ENCODE data around the gene NDUFB2. TPM values are rescaled to one million over a fixed set of nuclear protein-coding genes. Genes with fewer than 3 reads are reported as not detected.
"Not testable (repeated sequence)": the region's sequence is repeated elsewhere in the genome, so short reads cannot be mapped to it uniquely, and the experiment has no call there.

The NDUFB2 gene
- total RNA-seq, 1 donor = 48.9 TPM

DNA sequence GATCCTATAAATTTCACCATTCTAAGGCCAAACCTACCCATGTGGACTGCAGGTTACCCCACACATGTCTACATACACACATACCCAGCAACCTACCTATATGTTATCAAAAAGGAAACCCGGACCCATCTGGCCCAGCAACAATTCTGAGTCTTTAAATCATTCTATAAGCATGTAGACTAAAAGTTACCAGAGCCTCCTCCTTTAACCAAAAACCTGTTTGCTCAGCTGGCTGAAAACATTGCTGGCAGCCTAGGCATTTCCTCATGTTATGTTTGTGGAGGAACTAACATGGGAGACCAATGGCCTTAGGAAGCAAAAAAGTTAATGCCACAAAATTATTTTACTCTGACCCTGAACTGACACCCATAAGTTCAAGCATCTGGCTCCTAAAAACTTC, 29.0 kb upstream of the NDUFB2 start:
- H3K4me3 ChIP-seq (ENCODE audit: low read length) = no peak overlapping the region
- H3K9me3 ChIP-seq (ENCODE audit: low read depth, low read length) = no peaks in the 10 kb centered on the region
- peaks cover 6% of the 10 kb centered on the region for H3K4me1 ChIP-seq (ENCODE audit: insufficient read depth, low read length)
- H3K27me3 ChIP-seq (ENCODE audit: insufficient read depth, low read length) = no peaks in the 10 kb centered on the region

DNA sequence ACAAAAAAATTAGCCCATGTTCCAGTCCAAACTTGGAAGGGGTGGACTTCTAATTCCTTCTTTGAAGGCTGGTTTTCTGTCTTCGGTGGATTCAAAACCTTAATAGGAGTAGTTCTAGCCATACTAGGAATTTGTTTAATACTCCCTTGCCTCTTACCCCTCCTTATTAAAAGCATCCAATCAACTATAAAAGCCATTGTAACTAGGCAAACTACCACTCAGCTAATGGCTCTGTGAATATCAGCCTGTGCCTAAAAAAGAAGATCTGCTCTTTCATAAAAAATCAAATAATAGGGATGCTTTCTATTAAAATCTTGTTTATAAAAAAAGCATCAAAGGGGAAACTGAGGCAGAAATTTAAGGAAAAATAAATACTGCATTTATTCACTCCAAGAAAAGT, 27.9 kb upstream of the NDUFB2 start:
- H3K9me3 ChIP-seq (ENCODE audit: low read depth, low read length) = no peaks in the 10 kb centered on the region
- peaks cover 12% of the 10 kb centered on the region for H3K4me1 ChIP-seq (ENCODE audit: insufficient read depth, low read length)
- H3K4me3 ChIP-seq (ENCODE audit: low read length) = no peak overlapping the region
- H3K27me3 ChIP-seq (ENCODE audit: insufficient read depth, low read length) = no peaks in the 10 kb centered on the region

DNA sequence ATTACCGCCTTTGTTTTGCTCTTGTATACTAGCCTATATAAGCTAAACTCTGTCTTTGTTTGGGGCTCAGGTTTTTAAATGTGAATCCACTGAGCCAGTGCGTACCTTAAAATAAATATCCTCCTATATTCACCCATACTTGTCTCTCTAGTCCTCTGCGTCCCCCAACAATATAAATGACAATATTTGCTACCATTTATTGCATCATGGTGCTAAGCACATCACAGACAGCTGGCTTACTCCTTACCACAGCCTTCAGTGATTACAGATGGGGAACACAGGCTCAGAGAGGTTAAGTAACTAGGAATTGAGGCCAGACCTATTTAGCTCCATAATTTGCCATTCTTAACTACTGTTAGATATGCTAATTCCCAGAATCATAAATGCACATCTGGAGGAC, 27.2 kb upstream of the NDUFB2 start:
- H3K9me3 ChIP-seq (ENCODE audit: low read depth, low read length) = no peaks in the 10 kb centered on the region
- no peaks in the 10 kb centered on the region for H3K27me3 ChIP-seq (ENCODE audit: insufficient read depth, low read length)
- H3K4me3 ChIP-seq (ENCODE audit: low read length) = no peak overlapping the region
- H3K4me1 ChIP-seq (ENCODE audit: insufficient read depth, low read length) = peaks cover 19% of the 10 kb centered on the region

DNA sequence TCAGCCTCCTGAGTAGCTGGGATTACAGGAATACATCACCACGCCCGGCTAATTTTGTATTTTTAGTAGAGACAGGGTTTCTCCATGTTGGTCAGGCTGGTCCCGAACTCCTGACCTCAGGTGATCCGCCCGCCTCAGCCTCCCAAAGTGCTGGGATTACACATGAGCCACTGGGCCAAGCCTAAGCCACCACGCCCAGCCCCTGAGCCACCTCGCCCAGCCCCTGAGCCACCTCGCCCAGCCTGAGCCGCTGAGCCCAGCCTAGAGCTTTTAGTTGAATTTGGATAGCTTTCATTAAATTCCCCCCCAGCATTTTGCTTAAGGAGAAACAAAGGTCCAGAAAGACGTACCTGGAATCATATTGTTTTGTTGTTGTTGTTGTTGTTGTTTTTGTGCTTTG, 26.6 kb upstream of the NDUFB2 start:
- H3K4me1 ChIP-seq (ENCODE audit: insufficient read depth, low read length) = peaks cover 24% of the 10 kb centered on the region
- not testable (repeated sequence) for H3K9me3 ChIP-seq (ENCODE audit: low read depth, low read length); H3K27me3 ChIP-seq (ENCODE audit: insufficient read depth, low read length); H3K4me3 ChIP-seq (ENCODE audit: low read length)

DNA sequence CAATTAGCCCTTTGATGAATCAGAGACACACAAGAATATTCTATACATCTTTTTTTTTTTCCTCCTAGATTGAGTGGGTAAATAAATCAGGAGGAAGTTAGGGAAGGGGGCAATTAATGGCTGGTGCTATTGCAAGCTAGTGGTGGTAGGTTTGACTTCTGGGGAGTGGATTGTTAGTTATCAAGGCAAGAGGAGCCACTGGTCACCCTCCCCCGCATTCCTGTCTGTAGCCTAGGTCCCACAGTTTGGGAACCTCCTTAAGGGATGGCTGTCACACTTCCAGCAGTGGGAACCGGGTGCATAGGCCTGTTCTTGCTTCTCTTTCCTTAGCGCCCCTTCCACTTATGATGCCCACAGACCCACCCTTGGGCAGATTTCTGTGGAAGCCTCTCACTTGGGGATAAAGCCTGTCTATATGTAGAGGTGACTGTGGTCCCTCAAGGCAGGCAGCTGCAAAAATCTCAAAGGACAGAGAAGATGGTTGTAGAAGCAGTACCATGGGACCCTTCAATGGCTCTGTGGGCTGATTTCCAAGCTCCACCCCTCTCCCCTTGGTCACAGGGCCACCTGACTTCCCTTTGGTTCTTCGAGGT, 26.1 kb upstream of the NDUFB2 start:
- no peaks in the 10 kb centered on the region for H3K9me3 ChIP-seq (ENCODE audit: low read depth, low read length)
- no peaks in the 10 kb centered on the region for H3K27me3 ChIP-seq (ENCODE audit: insufficient read depth, low read length)
- H3K4me3 ChIP-seq (ENCODE audit: low read length) = no peak overlapping the region
- peaks cover 30% of the 10 kb centered on the region for H3K4me1 ChIP-seq (ENCODE audit: insufficient read depth, low read length)

DNA sequence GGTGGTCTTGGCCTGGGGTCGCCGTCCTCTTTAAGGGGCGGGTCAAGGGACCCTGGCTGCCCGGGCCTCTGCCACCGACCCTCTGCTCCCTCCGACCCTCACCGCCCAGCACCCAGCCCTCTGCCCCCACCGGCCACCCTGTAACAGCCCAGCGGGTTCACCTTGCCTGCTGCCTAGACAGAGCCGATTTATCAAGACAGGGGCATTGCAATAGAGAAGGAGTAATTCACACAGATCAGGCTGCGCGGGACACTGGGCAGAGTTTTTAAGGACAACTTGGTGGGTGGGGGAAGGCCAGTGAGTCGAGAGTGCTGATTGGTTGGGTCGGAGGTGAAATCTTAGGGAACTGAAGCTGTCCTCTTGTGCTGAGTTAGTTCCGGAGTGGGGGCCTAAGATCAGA, 24.5 kb upstream of the NDUFB2 start:
- peaks cover 45% of the 10 kb centered on the region for H3K4me1 ChIP-seq (ENCODE audit: insufficient read depth, low read length)
- no peaks in the 10 kb centered on the region for H3K27me3 ChIP-seq (ENCODE audit: insufficient read depth, low read length)
- no peaks in the 10 kb centered on the region for H3K9me3 ChIP-seq (ENCODE audit: low read depth, low read length)
- H3K4me3 ChIP-seq (ENCODE audit: low read length) = no peak overlapping the region

DNA sequence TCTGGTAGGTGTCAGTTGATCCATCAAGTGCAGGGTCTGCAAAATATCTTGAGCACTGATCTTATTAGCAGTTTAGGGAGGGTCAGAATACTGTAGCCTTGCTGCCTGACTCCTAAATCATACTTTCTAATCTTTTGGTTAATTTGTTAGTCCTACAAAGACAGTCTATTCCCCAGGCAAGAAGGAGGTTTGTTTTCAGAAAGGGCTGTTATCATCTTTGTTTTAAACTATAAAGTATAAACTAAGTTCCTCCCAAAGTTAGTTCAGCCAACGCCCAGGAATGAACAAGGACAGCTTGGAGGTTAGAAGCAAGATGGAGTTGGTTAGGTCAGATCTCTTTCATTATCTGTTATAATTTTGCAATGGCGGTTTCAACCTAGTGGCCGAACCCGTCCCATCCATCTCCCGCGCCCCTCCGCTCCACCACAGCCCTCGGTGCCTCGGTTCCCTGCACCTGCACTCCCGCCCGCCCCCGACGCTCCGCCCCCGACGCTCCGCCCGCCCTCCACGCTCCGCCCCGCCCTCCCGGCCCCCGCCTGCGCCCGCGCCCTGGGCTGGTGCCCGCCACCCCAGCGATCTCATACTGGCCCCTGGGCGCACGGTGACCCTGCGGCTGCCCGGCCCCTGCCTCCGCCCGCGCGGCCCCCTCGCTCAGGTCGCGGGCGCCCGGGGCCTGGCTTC, 24.0 kb upstream of the NDUFB2 start, which contains the start of gene ADCK2:
TSS of gene ADCK2 (plus strand) at position 564 of the 681 bp plus-strand sequence. CDS start 386 bp downstream, outside the sequence.
- H3K4me1 ChIP-seq (ENCODE audit: insufficient read depth, low read length) = peaks cover 47% of the 10 kb centered on the region
- H3K4me3 ChIP-seq (ENCODE audit: low read length) = peak within 1 kb of the TSS; percentile 65
- no peaks in the 10 kb centered on the region for H3K9me3 ChIP-seq (ENCODE audit: low read depth, low read length)
- H3K27me3 ChIP-seq (ENCODE audit: insufficient read depth, low read length) = no peaks in the 10 kb centered on the region

DNA sequence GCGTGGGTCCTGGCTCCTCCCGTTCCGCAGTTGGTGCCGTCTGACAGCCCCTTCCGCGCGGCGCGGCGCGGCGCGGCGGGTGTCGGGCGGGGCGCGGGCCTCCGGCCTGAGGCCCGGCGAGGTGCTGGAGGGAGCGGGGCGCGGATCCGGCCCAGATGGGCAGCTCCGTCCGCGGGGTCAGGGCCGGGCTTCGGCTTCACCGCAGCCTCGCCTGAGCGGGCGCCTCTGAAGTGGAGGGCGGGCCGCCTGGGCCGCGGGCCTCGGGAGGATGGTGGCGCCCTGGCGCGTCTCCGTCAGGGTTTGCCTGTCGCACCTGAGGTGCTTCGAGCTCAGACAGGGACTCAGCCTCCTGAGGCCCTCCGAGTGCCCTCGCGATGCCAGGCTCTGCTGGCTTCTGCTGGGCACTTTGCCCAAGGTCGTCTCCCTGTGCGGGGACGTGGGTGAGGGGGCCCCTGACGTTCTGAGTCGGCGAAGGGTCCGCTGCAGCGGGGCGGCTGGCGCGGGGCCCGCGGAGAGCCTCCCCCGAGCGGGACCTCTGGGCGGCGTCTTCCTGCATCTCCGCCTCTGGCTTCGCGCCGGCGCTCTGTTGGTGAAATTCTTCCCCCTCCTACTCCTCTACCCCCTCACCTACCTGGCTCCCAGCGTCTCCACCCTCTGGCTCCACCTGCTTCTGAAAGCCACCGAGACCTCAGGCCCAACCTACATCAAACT, 23.3 kb upstream of the NDUFB2 start:
- H3K4me1 ChIP-seq (ENCODE audit: insufficient read depth, low read length) = peaks cover 47% of the 10 kb centered on the region
- H3K9me3 ChIP-seq (ENCODE audit: low read depth, low read length) = no peaks in the 10 kb centered on the region
- peak overlapping the region; percentile 65 for H3K4me3 ChIP-seq (ENCODE audit: low read length)
- H3K27me3 ChIP-seq (ENCODE audit: insufficient read depth, low read length) = no peaks in the 10 kb centered on the region

DNA sequence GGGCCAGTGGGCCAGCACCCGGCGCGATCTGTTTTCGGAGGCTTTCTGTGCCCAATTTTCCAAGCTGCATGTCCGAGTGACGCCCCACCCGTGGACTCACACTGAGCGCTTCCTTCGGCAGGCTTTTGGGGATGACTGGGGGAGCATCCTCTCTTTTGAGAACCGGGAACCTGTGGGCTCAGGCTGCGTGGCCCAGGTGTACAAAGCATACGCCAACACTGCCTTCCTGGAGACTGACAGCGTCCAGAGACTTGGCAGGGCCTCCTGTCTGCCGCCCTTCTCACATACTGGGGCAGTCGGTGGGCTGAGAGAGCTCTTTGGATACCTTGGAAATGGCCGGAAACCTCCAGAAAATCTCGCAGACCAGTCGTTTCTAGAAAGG, 22.7 kb upstream of the NDUFB2 start:
- Histone ChIP-seq H3K27me3 (ENCODE audit: insufficient read depth, low read length) (no peaks in the 10 kb centered on the region), H3K4me3 (ENCODE audit: low read length) (peak overlapping the region; percentile 65), H3K4me1 (ENCODE audit: insufficient read depth, low read length) (peaks cover 47% of the 10 kb centered on the region), H3K9me3 (ENCODE audit: low read depth, low read length) (no peaks in the 10 kb centered on the region)

DNA sequence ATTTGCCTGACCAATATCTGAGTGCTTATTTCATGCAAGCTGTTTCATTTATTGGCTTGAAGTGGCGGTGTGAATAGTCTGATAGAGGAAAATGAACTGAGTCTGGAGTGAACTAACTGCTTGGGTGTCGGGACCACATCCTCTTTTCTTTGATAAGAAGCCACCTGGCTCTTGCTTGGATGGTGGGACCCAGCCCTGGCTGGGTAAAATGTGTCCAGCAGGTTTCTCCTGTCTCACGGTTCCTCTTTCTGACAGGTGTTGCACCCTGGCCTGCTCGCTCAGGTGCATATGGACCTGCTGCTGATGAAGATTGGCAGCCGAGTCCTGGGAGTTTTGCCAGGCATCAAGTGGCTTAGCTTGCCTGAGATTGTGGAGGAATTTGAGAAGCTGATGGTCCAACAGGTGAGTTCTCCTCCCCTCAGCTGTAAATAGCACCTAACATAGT, 22.1 kb upstream of the NDUFB2 start:
- peaks cover 47% of the 10 kb centered on the region for H3K4me1 ChIP-seq (ENCODE audit: insufficient read depth, low read length)
- H3K9me3 ChIP-seq (ENCODE audit: low read depth, low read length) = no peaks in the 10 kb centered on the region
- no peak overlapping the region for H3K4me3 ChIP-seq (ENCODE audit: low read length)
- no peaks in the 10 kb centered on the region for H3K27me3 ChIP-seq (ENCODE audit: insufficient read depth, low read length)

DNA sequence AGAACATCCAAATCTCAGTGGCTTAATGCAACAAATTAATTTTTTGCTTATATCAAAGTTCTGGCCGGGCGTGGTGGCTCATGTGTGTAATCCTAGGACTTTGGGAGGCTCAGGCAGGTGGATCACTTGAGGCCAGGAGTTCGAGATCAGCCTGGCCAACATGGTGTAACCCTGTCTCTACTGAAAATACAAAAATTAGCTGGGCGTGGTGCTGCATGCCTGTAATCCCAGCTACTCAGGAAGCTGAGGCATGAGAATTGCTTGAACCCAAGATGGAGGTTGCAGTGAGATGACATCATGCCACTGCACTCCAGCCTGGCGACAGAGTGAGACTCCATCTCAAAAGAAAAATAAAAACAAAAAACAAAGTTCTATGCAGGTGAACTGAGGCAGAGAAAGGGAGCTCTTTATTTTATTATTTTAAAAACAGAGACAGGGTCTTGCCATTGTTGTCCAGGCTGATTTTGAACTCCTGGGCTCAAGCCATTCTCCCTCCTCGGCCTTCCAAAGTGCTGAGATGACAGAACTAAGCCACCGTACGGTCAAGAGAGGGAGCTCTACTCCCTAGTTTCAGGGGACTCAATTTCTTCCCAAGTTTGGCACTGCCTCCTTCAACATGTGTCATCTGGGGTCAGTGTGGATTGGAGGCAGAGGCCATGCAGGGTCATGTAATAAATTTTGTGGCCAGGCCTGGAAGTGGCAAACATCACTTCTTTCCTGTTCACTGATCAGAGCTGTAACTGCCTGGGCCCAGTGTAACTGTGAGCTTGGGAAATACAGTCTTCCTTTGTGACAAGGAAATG, 21.4 kb upstream of the NDUFB2 start:
- Histone ChIP-seq H3K4me3 (ENCODE audit: low read length) (no peak overlapping the region), H3K4me1 (ENCODE audit: insufficient read depth, low read length) (peaks cover 47% of the 10 kb centered on the region), H3K27me3 (ENCODE audit: insufficient read depth, low read length) (no peaks in the 10 kb centered on the region), H3K9me3 (ENCODE audit: low read depth, low read length) (no peaks in the 10 kb centered on the region)

DNA sequence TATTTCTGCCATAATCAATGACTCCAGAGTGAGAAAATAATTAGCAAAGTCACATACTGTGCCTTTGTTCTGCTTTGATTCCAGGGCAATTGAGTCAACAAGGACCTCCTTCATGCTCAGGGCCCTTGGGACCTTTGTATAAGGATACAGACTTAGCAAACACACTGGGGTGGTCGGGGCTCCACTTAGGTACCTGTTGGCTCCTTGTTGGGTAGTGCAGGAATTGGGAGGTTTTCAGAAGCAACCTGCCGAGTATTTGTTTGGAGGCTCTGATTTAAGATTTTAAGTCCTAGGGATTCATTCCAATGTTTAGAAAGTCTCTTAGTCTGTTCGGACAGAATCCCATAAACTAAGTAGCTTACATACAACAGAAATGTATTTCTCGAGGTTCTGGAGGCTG, 20.8 kb upstream of the NDUFB2 start:
- Histone ChIP-seq H3K9me3 (ENCODE audit: low read depth, low read length) (no peaks in the 10 kb centered on the region), H3K4me1 (ENCODE audit: insufficient read depth, low read length) (peaks cover 47% of the 10 kb centered on the region), H3K27me3 (ENCODE audit: insufficient read depth, low read length) (no peaks in the 10 kb centered on the region), H3K4me3 (ENCODE audit: low read length) (no peak overlapping the region)

DNA sequence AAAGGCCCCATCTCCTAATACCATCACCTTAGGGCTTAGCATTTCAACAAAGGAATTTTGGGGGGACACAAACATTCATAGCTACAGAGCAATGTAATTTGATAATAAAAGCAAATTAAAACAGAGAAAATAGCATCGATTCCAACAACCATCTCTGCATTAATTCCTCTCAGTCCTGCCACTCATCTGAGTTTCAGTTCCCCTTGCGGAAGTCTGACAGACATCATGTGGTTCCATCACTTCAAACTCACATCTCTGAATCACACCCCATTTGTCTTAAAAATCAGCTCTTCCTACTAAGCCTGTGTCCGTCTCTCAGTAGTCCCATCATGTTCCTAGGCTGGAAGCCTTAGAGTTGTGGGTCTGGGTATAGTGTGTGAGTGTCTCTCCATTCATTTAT, 20.2 kb upstream of the NDUFB2 start:
- Histone ChIP-seq H3K9me3 (ENCODE audit: low read depth, low read length) (no peaks in the 10 kb centered on the region), H3K4me1 (ENCODE audit: insufficient read depth, low read length) (peaks cover 47% of the 10 kb centered on the region), H3K27me3 (ENCODE audit: insufficient read depth, low read length) (no peaks in the 10 kb centered on the region), H3K4me3 (ENCODE audit: low read length) (no peak overlapping the region)

DNA sequence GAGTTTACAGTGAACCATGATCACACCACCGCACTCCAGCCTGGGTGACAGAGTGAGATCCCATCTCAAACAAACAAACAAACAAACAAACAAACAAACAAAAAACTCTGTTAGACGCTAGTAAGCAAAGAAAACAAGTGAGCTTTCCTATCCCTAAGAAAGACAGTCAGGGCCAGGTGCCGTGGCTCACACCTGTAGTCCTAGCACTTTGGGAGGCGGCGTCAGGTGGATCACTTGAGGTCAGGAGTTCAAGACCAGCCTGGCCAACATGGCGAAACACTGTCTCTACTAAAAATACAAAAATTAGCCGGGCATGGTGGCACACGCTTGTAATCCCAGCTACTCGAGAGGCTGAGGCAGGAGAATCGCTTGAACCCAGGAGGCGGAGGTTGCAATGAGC, 19.6 kb upstream of the NDUFB2 start:
- H3K27me3 ChIP-seq (ENCODE audit: insufficient read depth, low read length); H3K4me3 ChIP-seq (ENCODE audit: low read length); H3K9me3 ChIP-seq (ENCODE audit: low read depth, low read length): not testable (repeated sequence)
- H3K4me1 ChIP-seq (ENCODE audit: insufficient read depth, low read length) = peaks cover 46% of the 10 kb centered on the region

DNA sequence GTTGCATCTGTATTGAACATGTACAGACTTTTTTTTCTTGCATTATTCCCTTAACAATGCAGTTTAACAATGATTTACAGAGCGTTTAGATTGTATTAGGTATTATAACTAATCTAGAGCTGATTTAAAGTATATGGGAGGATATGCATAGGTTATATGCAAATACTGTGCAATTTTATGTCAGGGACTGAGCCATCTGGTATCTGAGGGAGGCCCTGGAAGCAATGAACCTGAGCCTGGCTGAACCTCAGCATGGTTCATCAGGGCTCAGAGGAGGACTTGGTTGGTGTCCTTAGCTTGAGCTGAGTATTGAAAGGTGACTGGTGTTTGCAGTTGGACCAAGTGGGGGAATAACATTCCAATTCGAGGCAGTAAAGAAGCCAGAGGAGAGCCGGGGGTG, 19.0 kb upstream of the NDUFB2 start:
- Histone ChIP-seq H3K9me3 (ENCODE audit: low read depth, low read length) (no peaks in the 10 kb centered on the region), H3K4me3 (ENCODE audit: low read length) (no peak overlapping the region), H3K27me3 (ENCODE audit: insufficient read depth, low read length) (no peaks in the 10 kb centered on the region), H3K4me1 (ENCODE audit: insufficient read depth, low read length) (peaks cover 41% of the 10 kb centered on the region)
